ENCODE measurements around the gene XPO6. TPM values are rescaled to one million over a fixed set of nuclear protein-coding genes. Genes with fewer than 3 reads are reported as not detected.

The XPO6 gene
- total RNA-seq, 1 experiment from 2014 or later = 135 TPM

GRCh38 chr16:28110074-28110473 lies 101.7 kb downstream of the XPO6 start:
- Histone ChIP-seq H3K36me3 (ENCODE audit: control insufficient read depth, insufficient read depth, low read length) (peaks cover 12% of the 10 kb centered on the region), H3K9me3 (ENCODE audit: control insufficient read depth, insufficient read depth, low read depth, low read length) (no peaks in the 10 kb centered on the region), H3K27ac (ENCODE audit: low read length) (no peak overlapping the region), H3K4me3 (ENCODE audit: low read depth in 2 of 2, low read length in 2 of 2) (no peak overlapping the region), H3K27me3 (ENCODE audit: control insufficient read depth, insufficient read depth, low read length) (no peaks in the 10 kb centered on the region), H3K4me1 (ENCODE audit: control insufficient read depth, insufficient read depth, low read length) (no peaks in the 10 kb centered on the region)
- no TSS peak for BruUV-seq (replicated peaks)
- TF ChIP-seq SIN3A (IDR thresholded peaks at IDR 0.05; ENCODE audit: borderline replicate concordance, insufficient read depth, low read depth, low read length) = no peak
- TF ChIP-seq TCF7L2 (IDR thresholded peaks at IDR 0.05; ENCODE audit: low read depth, low read length) = no peak
- no peak for TF ChIP-seq POLR2AphosphoS5 (IDR thresholded peaks at IDR 0.05; ENCODE audit: low read depth, low read length)
- TF ChIP-seq CTCF (IDR thresholded peaks at IDR 0.05) = no peak
- TF ChIP-seq, protein P1, sequence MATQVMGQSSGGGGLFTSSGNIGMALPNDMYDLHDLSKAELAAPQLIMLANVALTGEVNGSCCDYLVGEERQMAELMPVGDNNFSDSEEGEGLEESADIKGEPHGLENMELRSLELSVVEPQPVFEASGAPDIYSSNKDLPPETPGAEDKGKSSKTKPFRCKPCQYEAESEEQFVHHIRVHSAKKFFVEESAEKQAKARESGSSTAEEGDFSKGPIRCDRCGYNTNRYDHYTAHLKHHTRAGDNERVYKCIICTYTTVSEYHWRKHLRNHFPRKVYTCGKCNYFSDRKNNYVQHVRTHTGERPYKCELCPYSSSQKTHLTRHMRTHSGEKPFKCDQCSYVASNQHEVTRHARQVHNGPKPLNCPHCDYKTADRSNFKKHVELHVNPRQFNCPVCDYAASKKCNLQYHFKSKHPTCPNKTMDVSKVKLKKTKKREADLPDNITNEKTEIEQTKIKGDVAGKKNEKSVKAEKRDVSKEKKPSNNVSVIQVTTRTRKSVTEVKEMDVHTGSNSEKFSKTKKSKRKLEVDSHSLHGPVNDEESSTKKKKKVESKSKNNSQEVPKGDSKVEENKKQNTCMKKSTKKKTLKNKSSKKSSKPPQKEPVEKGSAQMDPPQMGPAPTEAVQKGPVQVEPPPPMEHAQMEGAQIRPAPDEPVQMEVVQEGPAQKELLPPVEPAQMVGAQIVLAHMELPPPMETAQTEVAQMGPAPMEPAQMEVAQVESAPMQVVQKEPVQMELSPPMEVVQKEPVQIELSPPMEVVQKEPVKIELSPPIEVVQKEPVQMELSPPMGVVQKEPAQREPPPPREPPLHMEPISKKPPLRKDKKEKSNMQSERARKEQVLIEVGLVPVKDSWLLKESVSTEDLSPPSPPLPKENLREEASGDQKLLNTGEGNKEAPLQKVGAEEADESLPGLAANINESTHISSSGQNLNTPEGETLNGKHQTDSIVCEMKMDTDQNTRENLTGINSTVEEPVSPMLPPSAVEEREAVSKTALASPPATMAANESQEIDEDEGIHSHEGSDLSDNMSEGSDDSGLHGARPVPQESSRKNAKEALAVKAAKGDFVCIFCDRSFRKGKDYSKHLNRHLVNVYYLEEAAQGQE (IDR thresholded peaks at IDR 0.05; ENCODE audit: insufficient read depth in 1 of 2, low read depth in 2 of 2, low read length in 1 of 2) = no peak
- ChIA-PET CTCF (no interaction called here), POLR2A (no interaction called here)
- intact Hi-C loops (cut with micrococcal nuclease; ENCODE audit: unreplicated experiment) = no loop called here
- no peak for ATAC-seq
- in situ Hi-C loops (cut with HindIII; ENCODE audit: low pct_unique_long_range_greater_than_20kb, low sequenced_read_pairs) = no loop called here
- no peak for DNase-seq (ENCODE audit: low read depth, low spot score)

GRCh38 chr16:28108590-28109247 lies 103.0 kb downstream of the XPO6 start:
- Histone ChIP-seq H3K27ac (ENCODE audit: low read length) (no peak overlapping the region), H3K27me3 (ENCODE audit: control insufficient read depth, insufficient read depth, low read length) (no peaks in the 10 kb centered on the region), H3K36me3 (ENCODE audit: control insufficient read depth, insufficient read depth, low read length) (peaks cover 18% of the 10 kb centered on the region), H3K9me3 (ENCODE audit: control insufficient read depth, insufficient read depth, low read depth, low read length) (no peaks in the 10 kb centered on the region), H3K4me1 (ENCODE audit: control insufficient read depth, insufficient read depth, low read length) (no peaks in the 10 kb centered on the region), H3K4me3 (ENCODE audit: low read depth in 2 of 2, low read length in 2 of 2) (no peak overlapping the region)
- ChIA-PET POLR2A (no interaction called here), CTCF (no interaction called here)
- in situ Hi-C loops (cut with HindIII; ENCODE audit: low pct_unique_long_range_greater_than_20kb, low sequenced_read_pairs) (no loop called here), intact Hi-C loops (cut with micrococcal nuclease; ENCODE audit: unreplicated experiment) (no loop called here)
- no peak for ATAC-seq
- TF ChIP-seq CTCF (IDR thresholded peaks at IDR 0.05) (no peak), TCF7L2 (IDR thresholded peaks at IDR 0.05; ENCODE audit: low read depth, low read length) (no peak), SIN3A (IDR thresholded peaks at IDR 0.05; ENCODE audit: borderline replicate concordance, insufficient read depth, low read depth, low read length) (no peak), POLR2AphosphoS5 (IDR thresholded peaks at IDR 0.05; ENCODE audit: low read depth, low read length) (no peak)
- TF ChIP-seq, protein P1 (IDR thresholded peaks at IDR 0.05; ENCODE audit: insufficient read depth in 1 of 2, low read depth in 2 of 2, low read length in 1 of 2) = no peak
- DNase-seq (ENCODE audit: low read depth, low spot score) = no peak
- no TSS peak for BruUV-seq (replicated peaks)

Measured in Panc1 (cell line).